ENCODE data around the gene FYN.
A peak's percentile ranks its signal among the peaks of the same experiment; 100 is the strongest.

FYN gene

DNA sequence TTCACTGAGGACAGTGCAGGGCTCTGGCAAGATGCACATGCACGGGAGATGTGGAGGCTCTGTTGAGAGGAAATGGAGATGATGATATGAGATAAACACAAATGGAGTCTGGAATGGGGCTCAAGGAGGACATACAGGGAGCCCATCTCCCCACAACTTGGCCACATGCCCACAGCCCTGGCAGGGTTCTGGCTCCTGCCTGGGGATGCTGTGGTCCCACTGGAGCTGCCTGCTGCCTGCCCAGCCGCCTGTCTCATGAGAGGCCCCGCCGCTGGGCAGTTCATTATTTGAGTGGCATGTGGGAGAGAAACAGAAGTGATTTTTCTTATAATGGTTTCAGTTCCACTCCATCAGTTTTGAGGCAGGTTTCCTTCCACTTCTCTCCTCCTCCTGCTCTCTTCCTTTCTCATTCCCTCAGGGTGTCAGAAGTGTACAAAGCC is 134.0 kb downstream of the FYN start:
- peak in 1 of 10 donors; percentile 72 for DNase-seq
- intact Hi-C loops (cut with DNase I) = no loop called here

DNA sequence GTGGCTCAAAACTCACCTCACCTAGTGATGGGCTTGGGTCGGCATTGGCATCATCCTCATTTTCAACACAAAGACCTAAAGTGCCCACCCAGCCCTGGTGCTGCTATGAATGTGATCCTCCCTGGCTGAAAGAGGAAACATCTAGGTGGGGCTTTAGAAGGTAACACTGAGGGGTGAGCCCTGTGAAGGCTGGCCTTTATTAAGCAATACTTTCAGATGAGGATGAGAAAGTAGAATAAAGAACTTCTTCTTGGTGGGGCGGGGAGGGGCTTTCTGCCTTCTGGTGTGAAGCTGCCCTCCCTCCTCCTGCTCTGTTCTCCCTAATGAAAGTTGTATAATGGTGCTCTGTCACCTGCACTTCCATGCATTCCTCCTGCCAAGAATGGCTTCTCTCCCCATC is 134.6 kb downstream of the FYN start:
- no peak for DNase-seq
- intact Hi-C loops (cut with DNase I) = no loop called here

DNA sequence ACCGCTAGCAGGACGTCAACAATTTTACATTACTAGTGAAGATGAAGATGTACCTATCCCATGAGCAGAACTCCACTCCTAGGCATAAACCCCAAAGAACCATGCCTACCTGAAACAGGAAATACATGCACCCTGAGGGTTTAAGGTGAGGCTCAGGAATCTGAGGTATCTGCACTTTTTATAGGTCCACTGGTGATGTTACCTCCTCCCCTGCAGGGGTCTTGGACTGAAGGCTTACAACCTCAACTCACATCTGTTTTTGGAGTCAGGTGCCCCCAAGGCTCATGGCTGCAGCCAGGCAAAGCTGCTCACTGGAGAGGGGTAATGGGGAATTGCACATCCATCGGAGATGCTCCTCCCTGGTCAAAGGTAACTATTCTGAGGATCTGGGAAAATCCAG is 135.1 kb downstream of the FYN start:
- intact Hi-C loops (cut with DNase I) = no loop called here
- DNase-seq = no peak

- intact Hi-C loops (cut with DNase I) = no loop called here
- no peak for DNase-seq
These were observed 136.2 kb downstream of the FYN start for GRCh38 chr6:111737065-111737521.

- DNase-seq = no peak
- intact Hi-C loops (cut with DNase I) = no loop called here
These were observed 137.1 kb downstream of the FYN start for GRCh38 chr6:111736005-111736608.

DNA sequence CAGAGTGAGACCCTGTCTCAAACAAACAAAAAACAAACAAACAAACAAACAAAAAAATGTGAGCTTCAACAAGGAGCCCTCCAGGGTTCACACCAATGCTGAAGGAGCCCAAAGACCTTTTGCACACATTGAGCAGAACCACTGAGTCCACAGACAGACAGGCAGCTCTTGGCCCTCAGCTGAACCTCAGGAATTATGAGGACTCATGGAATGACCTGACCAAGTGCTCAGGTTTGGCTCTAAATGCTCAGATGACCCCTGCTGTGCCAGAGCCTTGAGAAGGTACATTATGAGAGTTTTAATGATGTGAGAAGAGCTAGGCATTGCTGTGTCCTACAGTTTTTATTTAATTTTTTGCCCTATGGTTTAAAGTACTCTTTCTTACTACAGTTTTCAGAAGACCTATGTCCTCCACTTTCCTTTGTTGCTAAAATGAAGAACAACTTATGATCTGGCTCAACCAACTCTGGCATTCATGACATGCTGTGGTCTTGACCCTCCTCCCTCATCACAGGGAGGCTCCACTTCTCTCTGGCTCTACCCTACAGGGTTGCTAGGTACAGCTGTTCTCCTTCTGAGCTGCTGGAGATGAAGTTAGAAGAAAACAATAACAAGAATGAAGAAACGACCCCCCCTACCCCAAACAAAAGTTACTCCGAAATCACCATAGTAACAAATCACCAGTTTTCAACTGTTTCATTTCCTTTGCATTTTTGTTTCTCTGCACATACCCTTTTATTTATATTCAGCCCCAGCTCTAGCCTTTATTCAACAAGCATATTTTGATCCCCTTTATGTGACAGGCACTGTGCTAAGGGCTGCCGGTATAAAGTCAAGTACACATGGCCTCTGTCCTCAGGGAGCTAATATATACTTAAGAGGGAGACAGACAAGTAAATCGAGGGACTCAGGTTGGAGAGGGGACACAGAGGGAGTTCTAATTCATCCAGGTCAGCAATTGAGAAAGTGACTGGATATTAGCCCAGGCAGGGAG is 138.9 kb downstream of the FYN start:
- no peak for DNase-seq
- intact Hi-C loops (cut with DNase I) = no loop called here

GRCh38 chr6:111732390-111732789 is 140.9 kb downstream of the FYN start:
- DNase-seq = no peak
- intact Hi-C loops (cut with DNase I) = no loop called here

DNA sequence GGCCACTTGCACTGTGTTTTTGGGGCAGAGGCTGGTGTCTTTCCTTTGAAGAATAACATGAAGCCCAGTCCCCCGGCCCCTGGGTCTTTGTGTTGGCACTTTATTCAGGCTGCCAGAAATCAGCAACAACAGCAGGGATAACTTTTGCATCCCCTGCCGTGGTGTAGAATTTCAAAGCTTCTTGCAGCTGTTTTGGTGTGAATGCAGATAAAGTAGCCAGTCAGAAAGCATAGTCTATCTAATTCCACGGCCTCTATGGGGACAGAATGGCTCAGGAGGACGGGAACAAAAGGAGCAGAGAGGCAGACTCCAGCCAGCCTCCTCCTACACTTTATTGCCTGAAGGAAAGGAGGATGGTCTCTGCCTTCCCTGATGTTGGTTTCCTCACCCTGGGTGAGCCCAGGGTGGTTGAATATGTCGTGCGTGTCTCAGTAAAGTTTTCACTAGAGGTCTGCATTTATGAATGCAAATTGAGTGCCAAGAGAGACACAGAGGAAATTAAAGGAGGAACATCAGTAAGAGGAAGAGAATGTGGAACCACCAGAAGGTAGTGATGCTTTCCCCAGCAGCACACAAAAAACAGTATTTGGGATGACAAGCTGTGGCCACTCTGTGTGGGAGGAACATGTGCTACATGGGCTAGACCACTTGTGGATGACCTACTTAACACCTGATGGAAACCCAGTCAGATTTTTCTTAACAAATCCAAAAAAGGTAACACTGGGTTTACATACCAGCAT is 141.6 kb downstream of the FYN start:
- no peak for DNase-seq
- intact Hi-C loops (cut with DNase I) = no loop called here

GRCh38 chr6:111730864-111731263 is 142.4 kb downstream of the FYN start:
- intact Hi-C loops (cut with DNase I) = no loop called here
- DNase-seq = peak in 9 of 10 donors; percentile 35 to 91 (median 48)

GRCh38 chr6:111727802-111728201 is 145.4 kb downstream of the FYN start:
- DNase-seq = no peak
- intact Hi-C loops (cut with DNase I) = no loop called here

DNA sequence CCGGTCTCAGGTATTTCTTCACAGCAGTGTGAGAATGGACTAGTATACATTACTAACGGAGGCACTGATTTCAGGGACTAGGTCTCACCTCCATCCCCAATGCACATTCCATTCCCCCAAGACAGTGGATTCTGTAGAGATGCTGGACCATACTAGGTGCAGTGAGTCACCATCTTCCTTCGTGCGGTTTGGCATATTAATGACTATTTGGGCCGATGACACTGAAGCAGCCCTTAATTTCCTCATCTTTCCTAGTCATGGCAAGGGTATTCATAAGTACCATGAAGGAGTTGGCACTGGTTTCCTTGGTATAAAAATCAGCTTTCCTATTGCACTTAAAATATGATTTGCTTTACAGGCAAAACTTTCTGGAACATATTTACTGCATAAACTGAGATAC is 146.2 kb downstream of the FYN start:
- intact Hi-C loops (cut with DNase I) = no loop called here
- no peak for DNase-seq

DNA sequence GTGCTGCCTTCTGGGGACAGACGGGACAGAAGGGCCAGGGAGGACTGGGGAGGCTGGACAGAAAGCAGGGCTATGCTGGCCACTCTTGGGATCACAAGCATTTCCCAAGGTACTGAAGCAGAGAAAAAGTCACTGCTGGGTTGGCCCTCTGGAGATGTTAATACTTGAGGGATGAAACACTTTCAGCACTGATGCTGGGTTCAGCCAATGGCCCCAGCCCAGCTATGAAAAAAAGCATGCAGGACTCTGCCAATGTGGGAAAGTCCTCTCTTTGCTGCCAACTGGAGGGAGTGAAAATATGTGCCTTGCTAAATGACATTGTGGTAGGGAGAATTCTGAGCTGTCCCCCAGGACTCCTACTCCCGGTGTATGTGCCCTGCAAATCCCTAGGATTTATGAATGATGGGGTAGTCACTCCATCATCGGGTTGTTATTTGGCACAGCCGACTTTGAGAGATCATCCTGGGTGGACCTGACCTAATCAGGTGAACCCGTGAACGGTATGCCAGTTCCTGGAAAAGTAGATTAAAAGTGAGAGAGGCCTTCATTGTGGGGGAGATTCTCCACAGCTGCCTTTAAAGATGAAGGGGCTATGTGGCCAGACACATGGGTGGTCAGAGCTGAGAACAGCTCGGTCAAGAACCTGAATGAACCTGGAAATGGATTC is 147.7 kb downstream of the FYN start:
- intact Hi-C loops (cut with DNase I) = no loop called here
- DNase-seq = peak in 2 of 10 donors; percentile 31 to 86

- intact Hi-C loops (cut with DNase I) = no loop called here
- no peak for DNase-seq
These were observed 148.7 kb downstream of the FYN start for GRCh38 chr6:111724505-111724904.

GRCh38 chr6:111724039-111724438 is 149.2 kb downstream of the FYN start:
- intact Hi-C loops (cut with DNase I) = no loop called here
- DNase-seq = no peak

DNA sequence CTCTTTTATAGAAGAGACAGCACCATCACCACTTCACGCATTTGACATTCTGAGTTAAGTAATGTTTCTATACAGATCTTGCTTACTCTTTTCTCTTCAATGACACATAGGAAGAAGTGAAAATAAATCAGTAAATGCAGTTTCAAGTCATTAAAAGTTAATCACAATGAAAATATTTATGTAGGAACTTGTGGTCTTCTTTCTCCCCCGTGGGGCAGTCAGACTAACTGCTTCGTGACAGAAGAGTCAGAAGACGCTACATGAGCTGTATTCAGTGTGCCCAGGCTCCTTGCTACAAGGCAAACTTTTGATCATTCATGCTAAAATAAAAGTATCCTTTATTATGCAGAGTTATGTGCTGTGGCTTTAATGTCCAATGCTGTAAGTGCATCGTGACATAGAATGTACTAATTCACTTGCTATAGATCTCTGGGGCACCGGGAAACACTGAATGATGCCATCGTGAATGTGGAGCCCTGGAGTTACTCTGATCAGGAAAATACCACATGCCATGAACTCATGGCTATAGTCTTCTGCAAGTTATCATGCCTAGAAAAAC is 149.8 kb downstream of the FYN start:
- intact Hi-C loops (cut with DNase I) = no loop called here
- DNase-seq = no peak

- no peak for DNase-seq
- intact Hi-C loops (cut with DNase I) = no loop called here
These were observed 151.0 kb downstream of the FYN start for GRCh38 chr6:111722179-111722731.

GRCh38 chr6:111721753-111722154 is 151.5 kb downstream of the FYN start:
- intact Hi-C loops (cut with DNase I) = no loop called here
- DNase-seq = no peak

DNA sequence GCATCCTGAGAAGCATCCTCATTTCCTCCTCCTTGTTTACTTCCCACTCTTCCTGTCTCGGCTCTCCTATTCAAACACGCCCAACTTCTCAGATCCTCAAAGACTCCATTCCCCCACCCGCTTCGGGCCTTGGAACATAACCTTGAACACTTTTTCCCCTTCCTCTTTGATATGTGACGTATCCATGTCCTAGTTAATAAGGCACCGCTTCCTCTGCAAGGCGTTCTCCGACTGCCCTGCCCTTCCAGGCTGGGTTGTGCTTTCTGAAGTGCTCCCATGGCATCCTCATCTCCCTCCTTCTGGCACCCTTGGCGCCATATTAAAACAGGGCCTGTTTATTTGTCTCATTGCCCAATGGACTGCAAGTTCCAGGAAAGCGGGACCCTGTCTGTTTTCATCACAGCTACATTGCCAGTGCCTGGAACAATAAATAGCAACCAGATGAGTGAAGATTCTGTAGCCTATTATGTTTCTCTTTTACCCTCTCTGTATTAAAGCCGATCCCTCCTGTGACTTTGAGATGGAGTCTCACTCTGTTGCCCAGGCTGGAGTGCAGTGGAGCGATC is 152.2 kb downstream of the FYN start:
- no peak for DNase-seq
- intact Hi-C loops (cut with DNase I) = no loop called here

GRCh38 chr6:111718990-111719389 is 154.3 kb downstream of the FYN start:
- no peak for DNase-seq
- intact Hi-C loops (cut with DNase I) = no loop called here

DNA sequence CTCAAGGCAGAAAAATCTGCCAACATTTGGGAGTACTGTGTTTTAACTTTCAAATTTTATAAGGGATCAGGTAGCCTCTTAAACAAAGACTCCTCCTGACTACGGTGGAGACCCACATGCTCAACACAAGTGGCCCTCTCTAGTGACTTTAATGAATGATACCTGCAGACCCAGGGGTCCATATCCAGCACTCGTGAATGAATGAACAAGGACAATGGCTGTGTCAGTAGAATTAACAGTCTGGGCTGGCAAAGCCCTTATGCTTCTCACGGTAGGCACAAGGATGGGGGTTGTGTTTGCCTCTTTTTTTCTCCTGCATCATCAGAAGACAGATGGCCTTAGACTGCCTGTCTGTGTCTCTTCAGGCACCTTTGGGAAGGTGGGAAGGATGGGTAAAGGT is 154.9 kb downstream of the FYN start:
- intact Hi-C loops (cut with DNase I) = no loop called here
- no peak for DNase-seq

Data from posterior cingulate gyrus (tissue), 11 donors.